Transverse colon (tissue), 4 donors: ENCODE data around the gene ZNRF4. TPM values are rescaled to one million over a fixed set of nuclear protein-coding genes. Genes with fewer than 3 reads are reported as not detected.

Experiments
- DNase-seq: peaks from one replicate; pipeline ENCODE4 v3.0.0-alpha.2; 2019
- H3K27ac ChIP-seq, 4 donors: fragments of 200-600 bp; sonication (generic); 2 replicates each; pipeline ENCODE4 v1.5.1; 2016 to 2018; ENCODE audit warnings: inconsistent platforms in 4 of 4
- H3K27me3 ChIP-seq: fragments of 200-600 bp; sonication (generic); 2 replicates; pipeline ENCODE4 v1.5.1; 2017; ENCODE audit warnings: inconsistent platforms
- H3K36me3 ChIP-seq, 4 donors: fragments of 200-600 bp; sonication (generic); 2 replicates each; pipeline ENCODE4 v1.5.1; 2017 to 2019; ENCODE audit warnings: inconsistent platforms in 4 of 4
- H3K4me1 ChIP-seq, 4 donors: fragments of 200-600 bp; sonication (generic); 2 replicates each; pipeline ENCODE4 v1.5.1; 2017 to 2020; ENCODE audit warnings: inconsistent platforms in 4 of 4
- H3K4me3 ChIP-seq, 4 donors: fragments of 200-600 bp; sonication (generic); 1 replicate in 1 of 4; 2 replicates in 3 of 4; pipeline versions ENCODE4 v1.5.1 to v1.6.1; 2017 to 2019; ENCODE audit warnings: inconsistent platforms in 4 of 4
- H3K9me3 ChIP-seq, 2 donors: fragments of 200-600 bp; sonication (generic); 2 replicates each; pipeline ENCODE4 v1.5.1; 2017 to 2019; ENCODE audit warnings: inconsistent platforms in 2 of 2
- EP300 ChIP-seq: sonication (generic); formaldehyde crosslinking; IDR thresholded peaks from one replicate; pipeline ENCODE4 v1.6.1; 2017; ENCODE audit warnings: antibody characterized with exemption, low read depth
- POLR2A ChIP-seq: fragments of 450-650 bp; IDR thresholded peaks from one replicate; pipeline ENCODE4 v1.6.1; 2016; ENCODE audit warnings: antibody characterized with exemption, mild to moderate bottlenecking, moderate library complexity
- POLR2AphosphoS5 ChIP-seq, 3 donors: sonication (generic); formaldehyde crosslinking; IDR thresholded peaks; one replicate each; pipeline ENCODE4 v1.6.1; 2016; ENCODE audit warnings: antibody characterized with exemption in 3 of 3
- WGBS, 2 donors: methylation state at CpG; one replicate each; pipeline ENCODE4 v1.1.5; 2018; ENCODE audit warnings: low coverage in 1 of 2; 5-methylcytosine and 5-hydroxymethylcytosine counted together
- in situ Hi-C, 4 donors: fragments of 200-750 bp; cut with MboI; loops; one replicate each; pipeline versions ENCODE4 v1.15.0 to v1.15.1; 2017; ENCODE audit warnings: low sequenced_read_pairs in 3 of 4, low pct_ligation_motif_present in 1 of 4, low pct_unique_long_range_greater_than_20kb in 1 of 4
- intact Hi-C: fragments of 100-400 bp; cut with DNase I; formaldehyde crosslinking; loops from one replicate; pipeline ENCODE4 v1.15.1; 2023; ENCODE audit warnings: low total_unique reads
- total RNA-seq, 4 donors: library from RNA; depleted of rRNA; stranded (reverse); fragments of >200 nt; gene quantifications; one replicate each; pipeline ENCODE4 v1.1.0, GENCODE V29; 2016
- TF ChIP-seq, protein P1 (sequence below), 5 experiments: fragments of 200-600 bp in 3 of 5; fragments of 450-650 bp in 2 of 5; sonication (generic) in 3 of 5; IDR thresholded peaks; 1 replicate in 2 of 5; 2 replicates in 3 of 5; pipeline ENCODE4 v1.5.1; 2016 to 2017; ENCODE audit warnings: antibody characterized with exemption in 5 of 5, inconsistent platforms in 3 of 5, mild to moderate bottlenecking in 2 of 5, moderate library complexity in 1 of 5

ZNRF4 gene
- total RNA-seq, 4 donors from 2014 or later = not detected

DNA sequence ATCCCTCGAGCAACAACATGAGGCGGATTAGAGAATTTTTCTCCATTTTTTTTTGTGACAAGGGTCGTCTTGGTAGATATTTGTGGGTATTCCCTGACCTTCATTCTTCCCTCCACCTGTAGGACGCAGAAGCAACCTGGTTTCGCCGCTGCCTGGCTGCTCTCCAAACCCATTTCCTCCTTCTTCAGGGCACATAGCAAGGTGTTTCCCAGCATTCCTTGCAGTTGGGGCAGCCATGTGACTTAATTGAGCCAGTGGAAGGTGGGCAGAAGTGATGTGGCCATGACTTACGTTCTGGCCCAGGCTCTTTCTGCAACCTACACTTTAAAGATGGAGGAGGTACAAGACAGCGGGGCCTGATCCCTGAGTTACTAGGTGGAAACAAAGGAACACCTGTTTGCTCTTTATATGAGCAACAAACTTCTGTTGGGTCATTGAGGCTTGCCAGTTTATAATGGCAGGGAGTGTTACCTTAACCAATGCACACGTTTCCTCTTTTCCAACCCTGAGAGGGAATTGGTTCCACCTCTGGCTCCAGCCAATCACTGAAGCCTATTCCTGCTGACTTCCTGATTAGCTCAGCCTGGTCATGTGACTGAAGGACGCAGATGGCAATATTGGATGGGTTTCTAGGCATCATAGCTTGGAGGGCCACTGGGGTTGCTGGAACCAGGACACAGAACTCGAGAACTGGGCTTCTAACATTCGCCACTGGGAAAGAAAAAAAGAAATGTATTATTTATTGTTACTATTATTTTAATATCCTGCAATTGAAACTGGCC lies 30.8 kb upstream of the ZNRF4 start:
- Histone ChIP-seq H3K36me3 (no peaks in the 10 kb centered on the region), H3K4me3 (no peak overlapping the region), H3K9me3 (no peaks in the 10 kb centered on the region), H3K4me1 (no peaks in the 10 kb centered on the region), H3K27ac (no peak overlapping the region), H3K27me3 (peaks cover 10% of the 10 kb centered on the region)
- DNase-seq = no peak
- 52 to 73% methylated on average over 5 to 12 of the region's 12 CpGs for WGBS, 2 donors
- in situ Hi-C loops = no loop called here
- intact Hi-C loops = no loop called here
- TF ChIP-seq, protein P1, sequence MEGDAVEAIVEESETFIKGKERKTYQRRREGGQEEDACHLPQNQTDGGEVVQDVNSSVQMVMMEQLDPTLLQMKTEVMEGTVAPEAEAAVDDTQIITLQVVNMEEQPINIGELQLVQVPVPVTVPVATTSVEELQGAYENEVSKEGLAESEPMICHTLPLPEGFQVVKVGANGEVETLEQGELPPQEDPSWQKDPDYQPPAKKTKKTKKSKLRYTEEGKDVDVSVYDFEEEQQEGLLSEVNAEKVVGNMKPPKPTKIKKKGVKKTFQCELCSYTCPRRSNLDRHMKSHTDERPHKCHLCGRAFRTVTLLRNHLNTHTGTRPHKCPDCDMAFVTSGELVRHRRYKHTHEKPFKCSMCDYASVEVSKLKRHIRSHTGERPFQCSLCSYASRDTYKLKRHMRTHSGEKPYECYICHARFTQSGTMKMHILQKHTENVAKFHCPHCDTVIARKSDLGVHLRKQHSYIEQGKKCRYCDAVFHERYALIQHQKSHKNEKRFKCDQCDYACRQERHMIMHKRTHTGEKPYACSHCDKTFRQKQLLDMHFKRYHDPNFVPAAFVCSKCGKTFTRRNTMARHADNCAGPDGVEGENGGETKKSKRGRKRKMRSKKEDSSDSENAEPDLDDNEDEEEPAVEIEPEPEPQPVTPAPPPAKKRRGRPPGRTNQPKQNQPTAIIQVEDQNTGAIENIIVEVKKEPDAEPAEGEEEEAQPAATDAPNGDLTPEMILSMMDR (IDR thresholded peaks at IDR 0.05) = no peak
- TF ChIP-seq POLR2A = no peak
- no peak for TF ChIP-seq EP300
- TF ChIP-seq POLR2AphosphoS5 (IDR thresholded peaks at IDR 0.05) = no peak

DNA sequence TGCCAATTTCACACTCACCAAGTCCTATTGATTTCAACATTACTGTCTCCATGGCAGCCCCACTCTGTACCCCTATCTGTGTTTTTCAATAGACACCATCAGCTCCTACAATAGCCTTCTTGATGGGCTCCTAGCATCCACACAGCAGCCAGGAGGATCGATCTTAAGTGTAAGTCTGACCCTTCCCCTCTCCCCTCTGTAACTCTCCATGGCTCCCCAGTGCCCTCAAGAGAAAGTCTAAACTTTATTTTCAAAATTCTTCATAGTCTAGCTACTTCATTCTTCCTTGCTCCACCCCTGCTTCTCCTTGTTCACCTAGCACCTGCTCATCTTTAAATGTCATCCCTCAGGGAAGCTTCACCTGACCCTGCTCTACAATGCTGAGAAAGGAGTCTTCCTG lies 30.0 kb upstream of the ZNRF4 start:
- no peak for DNase-seq
- H3K4me1 ChIP-seq = no peaks in the 10 kb centered on the region
- TF ChIP-seq, protein P1 (IDR thresholded peaks at IDR 0.05) = no peak
- TF ChIP-seq POLR2AphosphoS5 (IDR thresholded peaks at IDR 0.05) (no peak), POLR2A (no peak), EP300 (no peak)
- in situ Hi-C loops (no loop called here), intact Hi-C loops (no loop called here)
- peaks cover 1% of the 10 kb centered on the region for H3K27me3 ChIP-seq
- no peaks in the 10 kb centered on the region for H3K9me3 ChIP-seq
- H3K36me3 ChIP-seq = no peaks in the 10 kb centered on the region
- no peak overlapping the region for H3K4me3 ChIP-seq
- 61 to 75% methylated on average over 1 of the region's 1 CpG for WGBS, 2 donors
- H3K27ac ChIP-seq = no peak overlapping the region

DNA sequence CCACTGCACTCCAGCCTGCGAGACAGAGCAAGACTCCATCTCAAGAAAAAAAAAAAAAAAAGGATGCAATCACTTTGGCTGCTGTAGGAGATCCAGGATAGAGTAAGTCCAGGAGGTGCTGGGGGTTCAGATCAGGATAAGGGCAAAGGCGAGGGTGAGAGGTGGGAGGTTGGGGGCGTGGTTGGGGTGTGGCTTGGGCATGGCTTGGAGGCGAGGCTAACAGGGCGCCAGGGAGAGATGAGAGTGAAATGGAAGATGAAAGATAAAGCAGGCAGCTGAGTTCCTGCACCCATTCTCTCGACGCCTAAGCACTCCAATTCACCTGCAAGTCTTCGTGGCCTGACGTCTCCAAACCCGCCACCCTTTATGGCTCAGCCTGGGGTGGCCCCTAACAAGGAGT lies 25.0 kb upstream of the ZNRF4 start:
- H3K27ac ChIP-seq = no peak overlapping the region
- WGBS, 2 donors = 37% methylated on average over 10 of the region's 10 CpGs; no CpG with 5 or more reads in 1 of the 2 donors

DNA sequence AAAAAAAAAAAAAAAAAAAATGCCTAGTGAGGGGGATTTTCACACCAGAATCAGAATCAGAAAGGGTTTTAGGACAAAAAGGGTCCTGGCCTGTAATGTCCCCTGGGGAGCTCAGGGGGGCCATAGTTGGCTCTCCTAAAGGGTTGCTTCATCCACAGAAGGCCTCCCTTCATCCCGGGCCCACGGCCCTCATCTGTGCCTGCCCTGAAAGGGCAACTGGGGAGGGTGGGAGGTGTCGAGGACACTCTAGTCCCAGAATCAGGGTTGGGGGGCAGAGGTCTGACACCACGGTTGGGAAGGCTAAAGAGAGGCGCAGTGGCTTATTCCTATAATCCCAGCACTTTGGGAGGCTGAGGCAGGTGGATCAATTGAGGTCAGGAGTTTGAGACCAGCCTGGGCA lies 22.5 kb upstream of the ZNRF4 start:
- intact Hi-C loops = no loop called here

More for the DNA sequence above, 25.0 kb upstream of the ZNRF4 start:
- no peak for DNase-seq
- Histone ChIP-seq H3K4me3 (no peak overlapping the region), H3K9me3 (no peaks in the 10 kb centered on the region), H3K36me3 (no peaks in the 10 kb centered on the region), H3K4me1 (no peaks in the 10 kb centered on the region), H3K27me3 (no peaks in the 10 kb centered on the region)
- in situ Hi-C loops = no loop called here
- TF ChIP-seq EP300 (no peak), POLR2A (no peak), POLR2AphosphoS5 (IDR thresholded peaks at IDR 0.05) (no peak)
- TF ChIP-seq, protein P1 (IDR thresholded peaks at IDR 0.05) = no peak
- intact Hi-C loops = no loop called here

More for the DNA sequence above, 22.5 kb upstream of the ZNRF4 start:
- in situ Hi-C loops = no loop called here
- H3K27ac ChIP-seq = no peak overlapping the region
- no peak for DNase-seq
- no peaks in the 10 kb centered on the region for H3K9me3 ChIP-seq
- H3K36me3 ChIP-seq = no peaks in the 10 kb centered on the region
- TF ChIP-seq, protein P1 (IDR thresholded peaks at IDR 0.05) = no peak
- no peak for TF ChIP-seq POLR2A
- TF ChIP-seq EP300 = no peak
- no peak for TF ChIP-seq POLR2AphosphoS5 (IDR thresholded peaks at IDR 0.05)
- WGBS, 2 donors = 80% methylated on average over 5 of the region's 5 CpGs; no CpG with 5 or more reads in 1 of the 2 donors
- no peak overlapping the region for H3K4me3 ChIP-seq
- peaks cover 22% of the 10 kb centered on the region for H3K27me3 ChIP-seq
- H3K4me1 ChIP-seq = no peaks in the 10 kb centered on the region
